Measurements from ENCODE around the gene NFKBIE. TPM values are rescaled to one million over a fixed set of nuclear protein-coding genes. Genes with fewer than 3 reads are reported as not detected.

Gene NFKBIE
- total and polyA plus RNA-seq, 2 experiments from 2014 or later, result 14.6 to 25.9 TPM

DNA sequence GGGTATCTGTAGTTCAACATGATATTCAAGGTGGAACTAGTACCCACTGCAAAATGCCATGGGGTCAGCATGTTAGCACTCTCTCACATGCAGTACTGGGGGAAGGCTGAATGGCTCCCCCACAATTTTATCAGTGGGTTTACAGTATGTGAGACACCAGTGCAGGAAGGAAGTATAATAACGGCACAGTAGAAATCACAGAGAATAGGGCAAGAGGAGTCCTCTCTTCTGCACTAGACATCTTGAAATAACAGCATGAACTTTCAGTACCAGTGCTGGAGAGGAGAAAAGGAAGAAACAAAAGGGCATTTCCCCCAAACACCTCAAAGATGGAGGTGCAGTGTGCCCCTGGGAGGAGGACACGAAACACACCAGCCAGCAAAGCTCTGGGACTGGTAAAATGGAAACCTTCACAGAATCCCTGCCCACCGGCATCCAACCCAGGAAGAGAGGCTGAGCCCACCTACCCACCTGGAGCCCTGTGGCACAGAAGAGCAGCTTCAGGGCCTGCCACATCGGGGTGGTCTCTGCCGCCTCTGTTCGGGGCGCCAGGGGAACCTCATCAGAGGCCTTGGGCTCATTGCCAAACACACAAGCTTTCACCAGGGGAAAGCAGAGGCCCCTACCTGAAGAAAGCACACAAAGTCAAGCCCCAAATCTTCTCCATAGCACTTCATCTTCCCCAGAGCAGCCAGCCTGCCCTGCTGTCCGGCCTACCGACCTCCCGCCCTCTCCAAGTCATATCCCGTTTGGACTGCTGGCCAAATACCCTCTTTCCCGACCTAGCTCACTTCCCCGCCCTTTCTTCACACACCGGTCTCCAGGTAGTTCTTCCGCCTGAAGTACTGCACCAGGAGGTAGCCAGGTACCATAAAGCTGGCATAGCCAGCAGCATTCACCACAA lies 9.2 kb downstream of the NFKBIE start:
- H3K4me2 ChIP-seq, result peak overlapping the region; percentile 97
- H3K4me1 ChIP-seq (ENCODE audit: insufficient read depth), result peaks cover 3% of the 10 kb centered on the region; the same call in 1 of the 2 replicates
- ATAC-seq (peak; percentile 2), DNase-seq (ENCODE audit: low spot score) (peak; percentile 53)
- no peaks in the 10 kb centered on the region for H3K27me3 ChIP-seq (ENCODE audit: insufficient read depth)
- Mint-ChIP-seq H3K27me3 (ENCODE audit: insufficient read depth, low read depth, poor library complexity) (peaks cover 51% of the 10 kb centered on the region), H3K36me3 (ENCODE audit: low read depth) (peaks cover 71% of the 10 kb centered on the region), H3K9me3 (peaks cover 7% of the 10 kb centered on the region), H3K4me1 (peaks cover 49% of the 10 kb centered on the region), H3K4me3 (peak overlapping the region; percentile 96), H3K27ac (peak overlapping the region; percentile 97)
- peak overlapping the region; percentile 97 for H3K27ac ChIP-seq (ENCODE audit: low read depth)
- H3F3A ChIP-seq (replicated peaks; ENCODE audit: low read depth), result peaks cover 54% of the 10 kb centered on the region
- H3K4me3 ChIP-seq, result peak overlapping the region; percentile 94
- H3K79me2 ChIP-seq (replicated peaks; ENCODE audit: insufficient read depth), result peaks cover 22% of the 10 kb centered on the region
- H2AFZ ChIP-seq, result no peak overlapping the region
- no peaks in the 10 kb centered on the region for H3K9me2 ChIP-seq (ENCODE audit: insufficient read depth)
- peaks cover 23% of the 10 kb centered on the region for H4K20me1 ChIP-seq (replicated peaks; ENCODE audit: insufficient read depth)
- TF ChIP-seq, protein P1, sequence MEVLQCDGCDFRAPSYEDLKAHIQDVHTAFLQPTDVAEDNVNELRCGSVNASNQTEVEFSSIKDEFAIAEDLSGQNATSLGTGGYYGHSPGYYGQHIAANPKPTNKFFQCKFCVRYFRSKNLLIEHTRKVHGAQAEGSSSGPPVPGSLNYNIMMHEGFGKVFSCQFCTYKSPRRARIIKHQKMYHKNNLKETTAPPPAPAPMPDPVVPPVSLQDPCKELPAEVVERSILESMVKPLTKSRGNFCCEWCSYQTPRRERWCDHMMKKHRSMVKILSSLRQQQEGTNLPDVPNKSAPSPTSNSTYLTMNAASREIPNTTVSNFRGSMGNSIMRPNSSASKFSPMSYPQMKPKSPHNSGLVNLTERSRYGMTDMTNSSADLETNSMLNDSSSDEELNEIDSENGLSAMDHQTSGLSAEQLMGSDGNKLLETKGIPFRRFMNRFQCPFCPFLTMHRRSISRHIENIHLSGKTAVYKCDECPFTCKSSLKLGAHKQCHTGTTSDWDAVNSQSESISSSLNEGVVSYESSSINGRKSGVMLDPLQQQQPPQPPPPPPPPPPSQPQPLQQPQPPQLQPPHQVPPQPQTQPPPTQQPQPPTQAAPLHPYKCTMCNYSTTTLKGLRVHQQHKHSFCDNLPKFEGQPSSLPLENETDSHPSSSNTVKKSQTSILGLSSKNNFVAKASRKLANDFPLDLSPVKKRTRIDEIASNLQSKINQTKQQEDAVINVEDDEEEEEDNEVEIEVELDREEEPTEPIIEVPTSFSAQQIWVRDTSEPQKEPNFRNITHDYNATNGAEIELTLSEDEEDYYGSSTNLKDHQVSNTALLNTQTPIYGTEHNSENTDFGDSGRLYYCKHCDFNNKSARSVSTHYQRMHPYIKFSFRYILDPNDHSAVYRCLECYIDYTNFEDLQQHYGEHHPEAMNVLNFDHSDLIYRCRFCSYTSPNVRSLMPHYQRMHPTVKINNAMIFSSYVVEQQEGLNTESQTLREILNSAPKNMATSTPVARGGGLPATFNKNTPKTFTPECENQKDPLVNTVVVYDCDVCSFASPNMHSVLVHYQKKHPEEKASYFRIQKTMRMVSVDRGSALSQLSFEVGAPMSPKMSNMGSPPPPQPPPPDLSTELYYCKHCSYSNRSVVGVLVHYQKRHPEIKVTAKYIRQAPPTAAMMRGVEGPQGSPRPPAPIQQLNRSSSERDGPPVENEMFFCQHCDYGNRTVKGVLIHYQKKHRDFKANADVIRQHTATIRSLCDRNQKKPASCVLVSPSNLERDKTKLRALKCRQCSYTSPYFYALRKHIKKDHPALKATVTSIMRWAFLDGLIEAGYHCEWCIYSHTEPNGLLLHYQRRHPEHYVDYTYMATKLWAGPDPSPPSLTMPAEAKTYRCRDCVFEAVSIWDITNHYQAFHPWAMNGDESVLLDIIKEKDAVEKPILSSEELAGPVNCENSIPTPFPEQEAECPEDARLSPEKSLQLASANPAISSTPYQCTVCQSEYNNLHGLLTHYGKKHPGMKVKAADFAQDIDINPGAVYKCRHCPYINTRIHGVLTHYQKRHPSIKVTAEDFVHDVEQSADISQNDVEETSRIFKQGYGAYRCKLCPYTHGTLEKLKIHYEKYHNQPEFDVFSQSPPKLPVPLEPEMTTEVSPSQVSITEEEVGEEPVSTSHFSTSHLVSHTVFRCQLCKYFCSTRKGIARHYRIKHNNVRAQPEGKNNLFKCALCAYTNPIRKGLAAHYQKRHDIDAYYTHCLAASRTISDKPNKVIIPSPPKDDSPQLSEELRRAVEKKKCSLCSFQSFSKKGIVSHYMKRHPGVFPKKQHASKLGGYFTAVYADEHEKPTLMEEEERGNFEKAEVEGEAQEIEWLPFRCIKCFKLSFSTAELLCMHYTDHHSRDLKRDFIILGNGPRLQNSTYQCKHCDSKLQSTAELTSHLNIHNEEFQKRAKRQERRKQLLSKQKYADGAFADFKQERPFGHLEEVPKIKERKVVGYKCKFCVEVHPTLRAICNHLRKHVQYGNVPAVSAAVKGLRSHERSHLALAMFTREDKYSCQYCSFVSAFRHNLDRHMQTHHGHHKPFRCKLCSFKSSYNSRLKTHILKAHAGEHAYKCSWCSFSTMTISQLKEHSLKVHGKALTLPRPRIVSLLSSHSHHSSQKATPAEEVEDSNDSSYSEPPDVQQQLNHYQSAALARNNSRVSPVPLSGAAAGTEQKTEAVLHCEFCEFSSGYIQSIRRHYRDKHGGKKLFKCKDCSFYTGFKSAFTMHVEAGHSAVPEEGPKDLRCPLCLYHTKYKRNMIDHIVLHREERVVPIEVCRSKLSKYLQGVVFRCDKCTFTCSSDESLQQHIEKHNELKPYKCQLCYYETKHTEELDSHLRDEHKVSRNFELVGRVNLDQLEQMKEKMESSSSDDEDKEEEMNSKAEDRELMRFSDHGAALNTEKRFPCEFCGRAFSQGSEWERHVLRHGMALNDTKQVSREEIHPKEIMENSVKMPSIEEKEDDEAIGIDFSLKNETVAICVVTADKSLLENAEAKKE (CRISPR knock-in tag; IDR thresholded peaks at IDR 0.05), result no peak
- no peak for TF ChIP-seq ZNF114 (CRISPR knock-in tag; IDR thresholded peaks at IDR 0.05)
- H3K36me3 ChIP-seq (ENCODE audit: insufficient read depth), result peaks cover 33% of the 10 kb centered on the region

All from GM23338 (cell line).